Right forelimb (tissue), 1 donor: ENCODE results near the gene DPEP2NB.
"Not testable (repeated sequence)": the region's sequence is repeated elsewhere in the genome, so short reads cannot be mapped to it uniquely, and the experiment has no call there.

ENCODE experiments used
- DNase-seq: peaks from one replicate; pipeline ENCODE4 v3.0.0-alpha.2; 2018

The DPEP2NB gene

DNA sequence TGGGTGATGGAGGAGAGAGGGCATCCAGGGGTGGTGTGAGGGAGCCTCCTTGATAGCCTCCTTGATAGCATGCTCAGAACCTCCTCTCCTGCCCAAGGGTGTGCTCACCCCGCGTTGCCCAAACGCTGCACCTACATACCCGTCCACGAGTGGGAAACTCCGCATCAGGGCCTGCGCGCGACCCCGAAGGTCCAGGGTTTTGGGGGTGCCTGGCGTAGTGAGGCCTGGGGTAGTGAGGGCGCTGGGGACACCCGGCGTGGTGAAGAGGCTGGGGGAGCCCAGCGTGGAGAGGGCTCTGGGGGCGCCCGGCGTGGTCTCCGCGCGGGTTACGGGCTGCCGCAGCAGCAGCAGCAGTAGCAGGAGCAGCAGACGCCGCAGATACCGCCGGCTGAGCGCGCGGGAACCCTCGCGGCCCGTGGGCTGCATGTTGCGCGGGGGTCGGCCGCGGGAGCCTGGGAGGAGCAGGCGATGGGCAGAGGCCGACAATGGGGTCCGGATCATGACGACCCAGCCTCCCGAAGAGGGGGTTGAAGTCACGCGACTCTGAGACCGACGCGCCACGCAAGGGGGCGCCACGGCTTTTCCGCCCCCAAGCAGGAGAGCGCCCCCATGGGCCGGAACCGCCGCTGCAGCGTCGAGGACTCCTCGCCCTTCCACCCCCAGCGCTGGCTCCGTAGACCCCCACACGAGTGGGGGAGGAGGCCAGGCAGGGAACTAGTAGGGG, 35.6 kb downstream of the DPEP2NB start, which contains the start of gene DPEP3:
Gene DPEP3, minus strand, starts transcription at position 545 of the 724 bp plus-strand sequence. Its CDS starts 119 bp downstream, at position 426.
- no peak for DNase-seq

GRCh38 chr16:67977469-67978227, 38.1 kb downstream of the DPEP2NB start:
- no peak for DNase-seq

- DNase-seq, result no peak
These were observed 38.7 kb downstream of the DPEP2NB start for GRCh38 chr16:67977005-67977404.

DNA sequence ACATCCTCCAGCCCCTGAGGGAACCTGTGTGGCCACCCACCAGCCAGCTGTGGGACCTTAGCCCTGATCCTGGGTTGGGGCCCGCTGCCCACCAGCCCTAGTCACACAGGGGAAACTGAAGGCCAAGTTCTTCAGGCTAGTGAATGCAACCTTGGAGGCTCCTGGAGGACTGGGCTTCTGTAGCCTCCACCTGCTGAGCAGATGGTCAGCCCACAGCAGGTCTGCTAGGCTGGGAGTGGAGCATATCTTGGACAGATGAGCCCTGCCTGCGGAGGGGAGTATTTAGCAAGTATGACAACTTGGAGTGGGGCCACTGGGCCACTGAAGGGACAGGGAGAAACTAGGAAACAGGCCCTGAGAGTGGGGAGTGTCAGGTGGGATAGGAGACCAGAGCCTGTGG, 39.5 kb downstream of the DPEP2NB start:
- DNase-seq, result no peak

- no peak for DNase-seq
These were observed 40.2 kb downstream of the DPEP2NB start for GRCh38 chr16:67975321-67976105.

DNA sequence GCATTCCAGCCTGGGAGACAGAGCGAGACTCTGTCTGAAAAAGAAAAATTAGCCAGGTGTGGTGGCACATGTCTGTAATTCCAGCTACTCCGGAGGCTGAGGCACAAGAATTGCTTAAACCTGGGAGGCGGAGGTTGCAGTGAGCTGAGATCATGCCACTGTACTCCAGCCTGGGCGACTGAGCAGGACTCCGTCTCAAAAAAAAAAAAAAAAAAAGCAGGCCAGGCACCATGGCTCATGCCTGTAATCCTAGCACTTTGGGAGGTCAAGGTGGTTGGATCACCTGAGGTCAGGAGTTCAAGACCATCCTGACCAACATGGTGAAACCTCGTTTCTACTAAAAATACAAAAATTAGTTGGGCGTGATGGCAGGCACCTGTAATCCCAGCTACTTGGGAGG, 43.4 kb downstream of the DPEP2NB start:
- not testable (repeated sequence) for DNase-seq

- no peak for DNase-seq
These were observed 44.6 kb downstream of the DPEP2NB start for GRCh38 chr16:67971111-67971510.

DNA sequence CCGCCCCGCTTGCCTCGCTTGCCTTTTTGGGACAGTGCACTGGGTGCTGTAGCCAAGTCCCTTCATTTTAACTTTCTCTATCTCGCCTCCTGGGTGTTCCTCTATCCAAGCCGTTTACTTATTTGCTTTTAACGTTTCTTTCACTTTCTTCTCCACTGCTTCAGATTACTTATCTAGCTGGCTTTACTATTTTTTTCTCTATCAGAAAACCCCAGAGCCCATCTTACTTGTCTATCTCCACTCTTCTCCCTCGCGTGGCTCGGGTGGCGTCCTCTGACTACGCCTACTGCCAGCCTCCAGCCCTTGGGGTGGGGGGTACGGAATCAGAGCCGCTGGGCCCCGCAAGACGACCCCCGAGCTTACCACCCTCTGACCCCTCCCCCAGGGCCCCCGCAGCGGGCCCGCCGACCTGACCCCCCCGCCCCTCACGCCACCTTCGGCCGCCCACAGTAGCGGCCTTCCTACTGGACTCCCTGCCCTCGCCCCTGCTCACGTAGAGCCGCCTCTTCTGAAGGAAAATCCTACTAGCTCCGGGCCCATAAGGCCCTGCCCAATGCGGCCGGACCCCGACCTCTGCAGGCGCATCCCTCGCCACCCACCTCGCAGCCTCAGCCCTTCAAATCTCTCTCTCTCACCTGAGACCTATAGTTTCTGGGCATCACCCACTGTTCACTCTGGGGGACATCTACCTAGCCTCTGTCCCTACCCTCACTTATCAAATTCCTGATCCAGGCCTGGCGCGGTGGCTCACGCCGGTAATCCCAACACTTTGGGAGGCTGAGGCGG, 46.3 kb downstream of the DPEP2NB start:
- no peak for DNase-seq

GRCh38 chr16:67968400-67969253, 47.1 kb downstream of the DPEP2NB start, which contains the start of gene SLC12A4:
TSS of gene SLC12A4 (minus strand) at chr16:67968637. CDS start at chr16:67968553, 84 bp downstream.
- DNase-seq, result peak; percentile 95

GRCh38 chr16:67967958-67968399, 47.7 kb downstream of the DPEP2NB start:
- peak; percentile 81 for DNase-seq

DNA sequence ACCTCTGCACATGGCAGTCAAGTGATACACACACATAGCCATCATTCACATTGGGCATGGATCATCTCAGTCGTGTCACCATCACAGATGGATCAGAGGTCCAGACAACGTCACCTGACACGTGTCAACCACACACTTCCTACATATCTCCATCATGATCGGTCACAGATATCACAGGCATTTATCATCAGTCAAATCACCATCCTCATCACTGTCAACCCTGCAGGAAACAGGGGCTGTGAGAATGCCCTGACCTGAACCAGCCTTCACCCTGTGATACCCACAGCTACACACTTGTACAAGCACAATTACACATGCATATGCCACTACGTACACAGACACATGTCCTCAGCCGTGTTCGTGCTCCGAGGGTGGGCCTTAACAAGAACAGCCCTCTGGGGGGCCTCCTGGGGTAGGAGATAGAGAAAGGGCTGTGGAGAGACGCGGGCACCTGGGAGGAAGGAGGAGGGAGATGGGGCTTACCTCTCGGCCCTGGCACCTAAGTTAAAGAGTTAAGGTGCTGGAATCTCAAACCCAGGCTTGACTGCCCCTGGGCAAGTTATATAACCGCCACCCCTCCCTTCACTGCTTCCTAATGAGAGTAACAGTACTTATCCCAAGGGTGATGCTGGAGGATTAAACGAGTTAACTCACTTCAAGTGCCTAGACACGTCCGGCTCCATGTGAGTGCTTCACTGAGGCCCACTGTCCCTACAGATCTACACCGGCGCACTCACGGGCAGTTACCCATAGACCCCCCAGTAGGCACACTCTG, 48.3 kb downstream of the DPEP2NB start:
- no peak for DNase-seq

DNA sequence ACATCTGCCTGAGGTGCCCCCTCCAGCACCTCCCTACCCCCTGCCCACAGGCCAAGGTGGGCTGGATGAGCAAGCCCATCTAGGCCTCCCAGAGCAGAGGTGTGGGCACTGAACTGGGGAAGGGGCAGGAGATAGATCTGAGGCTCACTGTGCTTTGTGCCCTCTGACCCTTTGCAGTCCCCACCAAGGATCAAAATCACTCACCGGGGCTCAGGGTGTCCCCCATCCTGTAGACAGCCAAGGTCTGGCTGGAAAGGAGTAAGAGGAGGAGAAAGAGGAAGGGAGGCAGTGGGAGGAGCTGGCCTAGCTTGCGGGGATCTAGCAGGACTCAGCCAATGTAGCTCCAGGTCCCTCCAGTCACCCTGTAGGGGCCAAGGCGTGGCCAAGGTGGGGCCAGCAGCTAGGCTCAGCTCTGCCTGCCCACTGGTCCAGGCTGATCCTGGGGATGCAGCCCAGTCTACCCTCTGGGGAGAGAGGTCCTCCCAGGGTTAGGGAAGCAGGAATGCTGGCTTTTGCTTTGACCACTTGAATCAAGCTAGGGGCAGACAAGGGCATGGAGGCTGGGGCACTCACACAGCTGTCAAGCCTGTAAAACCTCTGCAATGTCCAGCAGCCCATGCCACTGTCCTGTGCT, 49.0 kb downstream of the DPEP2NB start:
- DNase-seq, result no peak

DNA sequence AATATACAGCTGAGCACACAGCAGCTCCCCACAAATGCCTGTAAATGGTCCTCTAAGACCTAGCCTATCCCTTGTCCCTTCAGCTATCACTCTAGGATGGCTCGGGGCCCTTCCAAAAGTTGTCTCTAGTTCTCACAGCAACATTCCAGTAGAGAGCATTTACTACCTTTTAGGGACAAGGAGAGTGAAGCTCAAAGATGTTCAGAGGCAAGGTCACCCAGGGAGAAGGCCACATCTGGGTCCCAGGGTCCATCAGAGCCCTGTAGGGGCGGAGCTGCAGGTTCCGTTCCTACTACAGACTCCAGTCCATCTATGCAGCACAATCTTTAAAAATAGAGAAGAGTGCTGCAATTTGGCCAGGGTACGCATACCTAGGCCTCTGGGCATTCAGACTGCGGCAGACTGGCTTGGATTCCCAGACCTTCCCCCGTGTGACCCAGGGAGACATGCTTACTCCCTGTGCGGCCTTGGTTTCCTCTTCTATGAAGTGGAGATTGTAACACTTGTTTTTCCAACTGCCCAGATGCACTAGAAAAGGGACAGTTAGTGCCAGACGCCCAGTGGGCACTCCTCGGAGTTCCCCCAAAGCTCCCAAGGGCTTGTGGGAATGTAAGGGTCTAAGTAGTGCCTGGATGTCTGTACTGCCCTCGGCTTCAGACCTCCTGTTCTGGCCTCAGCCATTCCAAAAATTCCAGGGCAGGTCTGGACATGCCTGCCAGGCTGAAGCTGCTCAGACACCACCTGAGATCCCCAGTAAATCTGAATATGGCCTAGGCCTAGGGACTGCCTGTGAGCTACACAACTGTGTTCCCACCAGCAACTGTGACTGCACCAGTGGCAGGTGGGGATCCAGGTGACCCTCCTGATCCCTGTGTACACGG, 49.8 kb downstream of the DPEP2NB start:
- DNase-seq, result no peak

DNA sequence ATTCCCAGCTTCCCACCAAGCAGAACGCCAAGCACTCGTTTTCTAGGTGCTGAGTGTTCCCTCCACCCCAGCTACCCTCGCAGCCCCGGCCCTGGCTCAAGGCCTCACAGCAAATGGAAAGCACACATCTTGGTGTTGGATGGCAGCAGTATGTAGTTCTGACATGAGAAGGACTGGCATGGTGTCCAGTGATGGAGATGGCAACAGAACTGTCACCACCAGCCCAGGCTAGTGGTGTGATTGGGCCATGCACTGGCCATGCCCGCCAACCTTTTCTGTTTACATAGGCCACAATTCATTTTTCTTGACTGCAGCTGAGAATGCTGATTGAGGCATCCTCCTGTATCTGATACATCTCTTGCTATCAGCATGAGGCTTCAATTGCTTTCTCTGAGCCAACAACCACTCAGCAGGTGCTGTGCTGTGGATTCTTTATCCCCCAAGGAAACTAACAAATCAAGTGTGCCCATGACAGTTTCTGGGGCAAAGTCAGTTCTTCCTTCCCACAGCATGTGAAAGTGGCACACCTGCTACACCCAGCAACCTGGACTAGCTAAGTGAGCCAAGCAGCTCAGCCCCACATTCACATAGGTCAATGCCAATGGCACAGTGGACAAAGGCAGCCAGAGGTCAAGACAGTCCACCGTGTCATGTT, 51.1 kb downstream of the DPEP2NB start:
- DNase-seq, result no peak

GRCh38 chr16:67963662-67964321, 51.9 kb downstream of the DPEP2NB start:
- no peak for DNase-seq
